CD4-positive, alpha-beta T cell treated with Interleukin-17A for 1 hour (primary cell): ENCODE results near the gene CELSR1.

Source experiments
- DNase-seq: peaks from one replicate; pipeline ENCODE4 v3.0.0-alpha.2; 2020

The CELSR1 gene

GRCh38 chr22:46392137-46392844 is 145.1 kb downstream of the CELSR1 start:
- no peak for DNase-seq

- no peak for DNase-seq
Measured at GRCh38 chr22:46391486-46392136, 145.8 kb downstream of the CELSR1 start.

GRCh38 chr22:46390652-46391301 is 146.6 kb downstream of the CELSR1 start:
- DNase-seq: no peak

GRCh38 chr22:46390105-46390651 is 147.2 kb downstream of the CELSR1 start:
- DNase-seq: no peak

- no peak for DNase-seq
Measured at GRCh38 chr22:46389081-46389480, 148.3 kb downstream of the CELSR1 start.

GRCh38 chr22:46388647-46389046 is 148.8 kb downstream of the CELSR1 start:
- DNase-seq: no peak

GRCh38 chr22:46387748-46388147 is 149.7 kb downstream of the CELSR1 start:
- no peak for DNase-seq

- DNase-seq: no peak
Measured at GRCh38 chr22:46386312-46386711, 151.1 kb downstream of the CELSR1 start.

- no peak for DNase-seq
Measured at GRCh38 chr22:46382524-46382923, 154.9 kb downstream of the CELSR1 start.

GRCh38 chr22:46381731-46382130 is 155.7 kb downstream of the CELSR1 start:
- DNase-seq: no peak

GRCh38 chr22:46381142-46381541 is 156.3 kb downstream of the CELSR1 start:
- DNase-seq: no peak

GRCh38 chr22:46380581-46380980 is 156.8 kb downstream of the CELSR1 start:
- no peak for DNase-seq

- DNase-seq: no peak
Measured at GRCh38 chr22:46380069-46380468, 157.4 kb downstream of the CELSR1 start.

GRCh38 chr22:46379066-46379930 is 158.1 kb downstream of the CELSR1 start:
- no peak for DNase-seq

GRCh38 chr22:46378426-46379065 is 158.9 kb downstream of the CELSR1 start:
- DNase-seq: no peak

- DNase-seq: no peak
Measured at GRCh38 chr22:46377525-46378425, 159.6 kb downstream of the CELSR1 start.

GRCh38 chr22:46376908-46377524 is 160.4 kb downstream of the CELSR1 start:
- no peak for DNase-seq

GRCh38 chr22:46376111-46376510 is 161.3 kb downstream of the CELSR1 start:
- no peak for DNase-seq

GRCh38 chr22:46374663-46375474 is 162.6 kb downstream of the CELSR1 start:
- no peak for DNase-seq
